CD4-positive, CD25-positive, alpha-beta regulatory T cell (primary cell): ENCODE measurements around the gene SORCS2. TPM values are rescaled to one million over a fixed set of nuclear protein-coding genes. Genes with fewer than 3 reads are reported as not detected.

Source experiments
- ATAC-seq, 2 donors: fragments of 150-1000 bp; cut with Tn5 transposase; one replicate each; pipeline ENCODE4 v1.10.0; 2021; ENCODE audit warnings: low read depth in 2 of 2, moderate number of reproducible peaks in 2 of 2, moderate library complexity in 1 of 2
- DNase-seq, 3 donors: peaks; one replicate each; pipeline versions ENCODE4 v3.0.0 to v3.0.0-alpha.2; 2012 to 2022; ENCODE audit warnings: mixed read lengths in 1 of 3
- H3K27ac ChIP-seq: one replicate; pipeline ENCODE4 v1.7.0; 2013; ENCODE audit warnings: mild to moderate bottlenecking, low read length; ENCODE audit not compliant: insufficient read depth, poor library complexity, severe bottlenecking
- H3K27me3 ChIP-seq: one replicate; pipeline ENCODE4 v1.7.0; 2013; ENCODE audit warnings: low read length; ENCODE audit not compliant: control insufficient read depth, insufficient read depth
- H3K36me3 ChIP-seq: one replicate; pipeline ENCODE4 v1.7.0; 2013; ENCODE audit warnings: mild to moderate bottlenecking, low read length, moderate library complexity; ENCODE audit not compliant: control insufficient read depth, insufficient read depth
- H3K4me1 ChIP-seq: 2 replicates; pipeline ENCODE4 v1.7.0; 2013; ENCODE audit warnings: mild to moderate bottlenecking, low read length; ENCODE audit not compliant: insufficient read depth, control insufficient read depth, poor library complexity, severe bottlenecking
- H3K4me3 ChIP-seq: one replicate; pipeline ENCODE4 v1.7.0; 2013; ENCODE audit warnings: low read depth, mild to moderate bottlenecking, low read length, moderate library complexity
- H3K9me3 ChIP-seq, 2 experiments: 1 replicate in 1 of 2; 2 replicates in 1 of 2; pipeline ENCODE4 v1.7.0; 2013; ENCODE audit warnings: low read length in 2 of 2, mild to moderate bottlenecking in 1 of 2, moderate library complexity in 1 of 2; ENCODE audit not compliant: control insufficient read depth in 2 of 2
- H3K27ac Mint-ChIP-seq, 3 donors: one replicate each; pipeline ENCODE4 v1.8.0; 2020 to 2022; ENCODE audit warnings: mild to moderate bottlenecking in 3 of 3, mixed read lengths in 3 of 3, moderate library complexity in 2 of 3
- H3K27me3 Mint-ChIP-seq: one replicate; pipeline ENCODE4 v1.8.0; 2022; ENCODE audit warnings: mild to moderate bottlenecking, mixed read lengths
- H3K36me3 Mint-ChIP-seq: one replicate; pipeline ENCODE4 v1.8.0; 2020; ENCODE audit warnings: mixed read lengths
- H3K4me1 Mint-ChIP-seq, 4 donors: one replicate each; pipeline ENCODE4 v1.8.0; 2020 to 2022; ENCODE audit warnings: mixed read lengths in 4 of 4, mild to moderate bottlenecking in 1 of 4
- H3K4me3 Mint-ChIP-seq, 4 donors: one replicate each; pipeline ENCODE4 v1.8.0; 2020 to 2022; ENCODE audit warnings: mild to moderate bottlenecking in 4 of 4, mixed read lengths in 4 of 4, moderate library complexity in 3 of 4
- H3K9me3 Mint-ChIP-seq, 7 donors: one replicate each; pipeline ENCODE4 v1.8.0; 2020 to 2022; ENCODE audit warnings: mixed read lengths in 7 of 7, mild to moderate bottlenecking in 3 of 7, moderate library complexity in 2 of 7
- polyA plus RNA-seq, 4 donors: library from polyadenylated mRNA; unstranded; fragments of 300-500 nt; fragmentation: Illumina TruSeq; gene quantifications; one replicate each; pipeline ENCODE4 v1.2.3, GENCODE V29; 2021
- total RNA-seq: library from RNA; stranded (reverse); gene quantifications from one replicate; pipeline ENCODE4 v1.2.3, GENCODE V29; 2022

Gene SORCS2
- total and polyA plus RNA-seq, 5 donors from 2014 or later, result not detected

DNA sequence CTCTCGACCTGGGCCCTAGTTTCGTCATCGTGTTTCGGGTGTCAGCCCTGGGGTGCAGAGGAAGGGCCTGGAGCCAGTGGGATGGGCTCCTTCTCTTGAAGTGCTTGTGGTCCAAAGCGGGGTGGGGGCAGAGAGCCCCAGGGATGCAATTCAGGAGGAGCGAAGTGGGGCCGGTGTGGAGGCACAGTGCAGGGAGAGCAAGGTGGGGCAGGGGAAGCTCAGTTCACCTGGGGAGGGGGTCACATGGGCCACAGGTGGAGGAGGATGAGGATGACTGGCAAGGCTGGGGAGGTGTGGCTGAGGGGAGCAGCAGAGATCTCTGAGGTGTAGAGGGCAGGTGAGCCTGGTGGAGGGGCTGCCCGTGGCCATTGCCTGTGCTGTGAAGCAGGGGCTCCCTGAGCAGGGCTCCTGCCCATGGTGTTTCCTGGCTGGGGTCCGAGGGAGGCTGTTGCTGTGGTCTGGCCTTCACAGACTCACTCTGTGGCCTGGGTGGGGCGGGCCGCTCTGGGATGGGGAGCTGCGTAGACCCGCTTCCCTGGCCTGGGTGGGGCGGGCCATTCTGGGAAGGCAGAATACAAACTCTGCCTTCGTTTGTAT lies 6.9 kb downstream of the SORCS2 start:
- no peak overlapping the region for H3K4me3 Mint-ChIP-seq
- H3K4me1 Mint-ChIP-seq, result no peaks in the 10 kb centered on the region
- H3K36me3 ChIP-seq, result no peaks in the 10 kb centered on the region
- no peaks in the 10 kb centered on the region for H3K4me1 ChIP-seq
- no peaks in the 10 kb centered on the region for H3K9me3 ChIP-seq
- peaks cover 4% of the 10 kb centered on the region for H3K27me3 ChIP-seq
- DNase-seq (no peak), ATAC-seq (no peak)
- H3K9me3 Mint-ChIP-seq, result no peaks in the 10 kb centered on the region
- no peak overlapping the region for H3K27ac Mint-ChIP-seq
- no peak overlapping the region for H3K27ac ChIP-seq
- H3K27me3 Mint-ChIP-seq, result peaks cover 41% of the 10 kb centered on the region
- no peaks in the 10 kb centered on the region for H3K36me3 Mint-ChIP-seq
- H3K4me3 ChIP-seq, result no peak overlapping the region

DNA sequence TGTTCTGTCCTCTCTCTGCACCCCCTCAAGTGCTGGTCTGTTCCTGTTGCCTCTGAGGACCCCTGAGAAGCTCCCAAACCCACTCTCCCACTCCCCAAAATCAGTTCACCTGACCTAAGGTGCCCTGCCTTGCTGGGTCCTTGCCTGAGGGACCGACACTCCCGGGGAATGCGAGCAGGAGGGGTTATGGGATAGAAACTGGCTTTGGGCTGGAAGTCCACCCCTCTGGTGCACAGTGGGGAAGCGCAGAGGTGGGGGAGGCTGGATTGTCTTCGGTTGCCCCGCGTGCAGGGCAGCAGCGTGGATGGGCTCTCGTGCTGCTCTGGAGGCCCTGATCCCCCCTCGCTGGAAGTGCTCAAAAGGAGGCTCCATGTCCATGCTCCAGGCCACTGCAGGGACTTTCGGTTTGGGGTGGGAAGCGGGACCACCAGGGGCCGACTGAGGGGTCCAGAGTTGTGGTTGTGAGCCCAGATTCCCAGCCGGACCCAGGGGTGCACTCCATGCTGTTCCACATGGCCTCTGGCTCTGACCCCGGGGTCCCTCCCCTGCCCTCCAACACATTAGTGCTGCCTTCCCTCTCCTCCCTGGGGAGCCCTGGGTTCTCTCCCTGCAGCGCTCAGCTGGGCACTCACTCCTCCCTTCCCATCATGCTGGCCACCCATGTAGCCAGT lies 7.6 kb downstream of the SORCS2 start:
- no peak for ATAC-seq
- Histone ChIP-seq H3K27me3 (peaks cover 4% of the 10 kb centered on the region), H3K4me1 (no peaks in the 10 kb centered on the region), H3K9me3 (no peaks in the 10 kb centered on the region), H3K4me3 (no peak overlapping the region), H3K27ac (no peak overlapping the region), H3K36me3 (no peaks in the 10 kb centered on the region)
- no peaks in the 10 kb centered on the region for H3K36me3 Mint-ChIP-seq
- no peaks in the 10 kb centered on the region for H3K9me3 Mint-ChIP-seq
- H3K27me3 Mint-ChIP-seq, result peaks cover 35% of the 10 kb centered on the region
- no peak for DNase-seq
- no peak overlapping the region for H3K27ac Mint-ChIP-seq
- no peak overlapping the region for H3K4me3 Mint-ChIP-seq
- H3K4me1 Mint-ChIP-seq, result no peaks in the 10 kb centered on the region

DNA sequence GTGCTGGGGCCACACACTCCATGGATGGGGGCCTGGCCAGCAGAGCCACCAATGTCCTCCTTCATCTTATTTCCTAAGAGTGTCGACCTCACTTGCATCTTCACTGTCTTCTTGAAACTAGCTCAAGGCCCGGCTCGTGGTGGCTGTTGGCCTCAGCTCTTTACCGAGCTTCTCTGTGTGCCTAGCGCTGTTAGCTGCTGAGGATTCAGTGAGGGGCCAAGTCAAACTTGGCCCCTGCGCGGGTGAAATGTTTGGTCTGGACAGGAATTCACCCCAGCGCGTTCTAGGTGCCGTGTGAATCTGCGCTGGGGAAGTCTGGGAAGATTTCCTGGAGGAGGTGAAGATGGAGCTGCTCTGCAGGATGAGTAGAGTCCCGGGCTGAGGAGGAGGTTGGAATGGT lies 8.5 kb downstream of the SORCS2 start:
- Mint-ChIP-seq H3K36me3 (no peaks in the 10 kb centered on the region), H3K27me3 (peaks cover 28% of the 10 kb centered on the region), H3K9me3 (no peaks in the 10 kb centered on the region), H3K4me3 (no peak overlapping the region), H3K27ac (no peak overlapping the region), H3K4me1 (no peaks in the 10 kb centered on the region)
- H3K4me1 ChIP-seq, result no peaks in the 10 kb centered on the region
- DNase-seq (no peak), ATAC-seq (no peak)
- H3K4me3 ChIP-seq, result no peak overlapping the region
- no peak overlapping the region for H3K27ac ChIP-seq
- no peaks in the 10 kb centered on the region for H3K36me3 ChIP-seq
- H3K27me3 ChIP-seq, result no peaks in the 10 kb centered on the region
- no peaks in the 10 kb centered on the region for H3K9me3 ChIP-seq

- Histone ChIP-seq H3K4me1 (no peaks in the 10 kb centered on the region), H3K4me3 (no peak overlapping the region), H3K27ac (no peak overlapping the region), H3K36me3 (no peaks in the 10 kb centered on the region), H3K27me3 (no peaks in the 10 kb centered on the region), H3K9me3 (no peaks in the 10 kb centered on the region)
- no peaks in the 10 kb centered on the region for H3K9me3 Mint-ChIP-seq
- no peak overlapping the region for H3K4me3 Mint-ChIP-seq
- H3K36me3 Mint-ChIP-seq, result no peaks in the 10 kb centered on the region
- no peaks in the 10 kb centered on the region for H3K4me1 Mint-ChIP-seq
- no peak overlapping the region for H3K27ac Mint-ChIP-seq
- DNase-seq (no peak), ATAC-seq (no peak)
- peaks cover 19% of the 10 kb centered on the region for H3K27me3 Mint-ChIP-seq
Observed at GRCh38 chr4:7201420-7202305, 9.3 kb downstream of the SORCS2 start.

DNA sequence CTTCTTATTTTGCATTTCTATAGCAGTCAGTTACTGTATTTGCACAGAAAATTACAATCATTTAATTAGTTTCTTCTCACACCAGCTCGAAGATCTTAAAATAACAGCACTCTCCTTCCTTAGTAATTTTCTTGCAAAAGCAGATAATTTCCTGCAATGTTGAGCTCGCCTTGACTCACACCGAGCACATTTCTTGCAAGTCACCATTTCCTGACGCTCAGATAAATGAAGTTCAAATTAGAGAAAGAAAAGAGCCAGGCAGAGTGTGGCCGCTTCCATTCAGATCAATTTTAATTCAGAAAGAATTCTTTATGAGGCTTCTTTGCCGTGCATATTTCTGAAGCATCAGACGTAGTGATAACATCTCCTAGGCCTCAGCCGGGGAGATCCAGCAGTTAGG lies 10.1 kb downstream of the SORCS2 start:
- H3K27me3 ChIP-seq, result no peaks in the 10 kb centered on the region

GRCh38 chr4:7204656-7205387 lies 12.5 kb downstream of the SORCS2 start:
- no peaks in the 10 kb centered on the region for H3K36me3 Mint-ChIP-seq
- ATAC-seq, result no peak
- H3K27me3 Mint-ChIP-seq, result peaks cover 14% of the 10 kb centered on the region
- no peak overlapping the region for H3K4me3 Mint-ChIP-seq
- Histone ChIP-seq H3K4me1 (no peaks in the 10 kb centered on the region), H3K4me3 (no peak overlapping the region), H3K9me3 (no peaks in the 10 kb centered on the region), H3K36me3 (no peaks in the 10 kb centered on the region), H3K27ac (no peak overlapping the region), H3K27me3 (no peaks in the 10 kb centered on the region)
- H3K4me1 Mint-ChIP-seq, result no peaks in the 10 kb centered on the region
- H3K9me3 Mint-ChIP-seq, result peaks cover 0 to 3% (median 0%) of the 10 kb centered on the region in 7 donors
- H3K27ac Mint-ChIP-seq, result no peak overlapping the region
- DNase-seq, result no peak

More for the DNA sequence above, 10.1 kb downstream of the SORCS2 start:
- H3K4me3 ChIP-seq, result no peak overlapping the region
- no peaks in the 10 kb centered on the region for H3K4me1 Mint-ChIP-seq
- H3K9me3 ChIP-seq, result no peaks in the 10 kb centered on the region
- no peaks in the 10 kb centered on the region for H3K9me3 Mint-ChIP-seq
- no peaks in the 10 kb centered on the region for H3K36me3 ChIP-seq
- H3K27ac ChIP-seq, result no peak overlapping the region
- peaks cover 18% of the 10 kb centered on the region for H3K27me3 Mint-ChIP-seq
- ATAC-seq (no peak), DNase-seq (no peak)
- no peak overlapping the region for H3K27ac Mint-ChIP-seq
- no peaks in the 10 kb centered on the region for H3K36me3 Mint-ChIP-seq
- no peaks in the 10 kb centered on the region for H3K4me1 ChIP-seq
- no peak overlapping the region for H3K4me3 Mint-ChIP-seq

GRCh38 chr4:7206385-7206784 lies 14.0 kb downstream of the SORCS2 start:
- H3K9me3 Mint-ChIP-seq, result peaks cover 0 to 3% (median 0%) of the 10 kb centered on the region in 7 donors
- H3K27ac Mint-ChIP-seq, result no peak overlapping the region
- no peaks in the 10 kb centered on the region for H3K4me1 ChIP-seq
- H3K36me3 ChIP-seq, result no peaks in the 10 kb centered on the region
- H3K4me1 Mint-ChIP-seq, result no peaks in the 10 kb centered on the region
- H3K9me3 ChIP-seq, result no peaks in the 10 kb centered on the region
- DNase-seq (no peak), ATAC-seq (no peak)
- no peaks in the 10 kb centered on the region for H3K27me3 ChIP-seq
- H3K27me3 Mint-ChIP-seq, result peaks cover 8% of the 10 kb centered on the region
- H3K4me3 Mint-ChIP-seq, result no peak overlapping the region
- H3K4me3 ChIP-seq, result no peak overlapping the region
- no peak overlapping the region for H3K27ac ChIP-seq
- no peaks in the 10 kb centered on the region for H3K36me3 Mint-ChIP-seq
